Ishikawa (cell line): ENCODE measurements around the gene VANGL1.

Experiments
- CEBPB ChIP-seq: IDR thresholded peaks from 2 replicates; pipeline ENCODE4 v1.6.1; 2012
- CREB1 ChIP-seq: IDR thresholded peaks from 2 replicates; pipeline ENCODE4 v1.6.1; 2012; ENCODE audit warnings: low read depth
- EGR1 ChIP-seq: IDR thresholded peaks from 2 replicates; pipeline ENCODE4 v1.6.1; 2012
- EP300 ChIP-seq: IDR thresholded peaks from 2 replicates; pipeline ENCODE4 v1.6.1; 2012; ENCODE audit warnings: borderline replicate concordance
- FOXM1 ChIP-seq: IDR thresholded peaks from 2 replicates; pipeline ENCODE4 v1.6.1; 2012; ENCODE audit warnings: low read depth, borderline replicate concordance
- MAX ChIP-seq: IDR thresholded peaks from 2 replicates; pipeline ENCODE4 v1.6.1; 2012
- NFIC ChIP-seq: IDR thresholded peaks from 2 replicates; pipeline ENCODE4 v1.6.1; 2012
- RAD21 ChIP-seq: IDR thresholded peaks from 2 replicates; pipeline ENCODE4 v1.6.1; 2012; ENCODE audit warnings: low read depth
- REST ChIP-seq: IDR thresholded peaks from 2 replicates; pipeline ENCODE4 v1.6.1; 2012; ENCODE audit warnings: low read depth, mild to moderate bottlenecking
- TAF1 ChIP-seq: IDR thresholded peaks from 2 replicates; pipeline ENCODE4 v1.6.1; 2012; ENCODE audit warnings: low read depth, mild to moderate bottlenecking
- TCF12 ChIP-seq: IDR thresholded peaks from 2 replicates; pipeline ENCODE4 v1.6.1; 2012; ENCODE audit warnings: low read depth
- TEAD4 ChIP-seq: IDR thresholded peaks from 2 replicates; pipeline ENCODE4 v1.6.1; 2012
- USF1 ChIP-seq: IDR thresholded peaks from 2 replicates; pipeline ENCODE4 v1.6.1; 2012
- YY1 ChIP-seq: IDR thresholded peaks from 2 replicates; pipeline ENCODE4 v1.6.1; 2012; ENCODE audit warnings: low read depth
- ZBTB7A ChIP-seq: IDR thresholded peaks from 2 replicates; pipeline ENCODE4 v1.6.1; 2012; ENCODE audit warnings: low read depth

The VANGL1 gene

GRCh38 chr1:115596080-115596780, 45.5 kb upstream of the VANGL1 start:
- no peak for TF ChIP-seq USF1
- TF ChIP-seq TAF1, result no peak
- no peak for TF ChIP-seq EP300
- TF ChIP-seq NFIC, result no peak
- TF ChIP-seq CREB1, result no peak
- TF ChIP-seq MAX, result no peak
- TF ChIP-seq CEBPB, result no peak
- TF ChIP-seq REST, result no peak

GRCh38 chr1:115604508-115604907, 37.3 kb upstream of the VANGL1 start:
- TF ChIP-seq TCF12 (no peak), FOXM1 (no peak), CREB1 (no peak), NFIC (no peak), EGR1 (no peak), CEBPB (no peak), ZBTB7A (no peak), TAF1 (no peak), TEAD4 (no peak), REST (no peak)

GRCh38 chr1:115606305-115606704, 35.5 kb upstream of the VANGL1 start:
- no peak for TF ChIP-seq EP300
- TF ChIP-seq CREB1, result no peak
- TF ChIP-seq YY1, result no peak
- TF ChIP-seq TCF12, result no peak
- no peak for TF ChIP-seq CEBPB
- TF ChIP-seq REST, result no peak
- TF ChIP-seq MAX, result no peak

- TF ChIP-seq REST (no peak), CREB1 (no peak), RAD21 (no peak), USF1 (no peak), MAX (no peak), NFIC (no peak), ZBTB7A (no peak), TEAD4 (no peak), EP300 (no peak), FOXM1 (no peak), TCF12 (no peak), YY1 (no peak), CEBPB (no peak), EGR1 (no peak), TAF1 (no peak)
Observed at GRCh38 chr1:115609021-115609420, 32.7 kb upstream of the VANGL1 start.
